ENCODE data around the gene FREY1. TPM values are rescaled to one million over a fixed set of nuclear protein-coding genes. Genes with fewer than 3 reads are reported as not detected.

The FREY1 gene
- total RNA-seq, 1 donor: 1.8 TPM

DNA sequence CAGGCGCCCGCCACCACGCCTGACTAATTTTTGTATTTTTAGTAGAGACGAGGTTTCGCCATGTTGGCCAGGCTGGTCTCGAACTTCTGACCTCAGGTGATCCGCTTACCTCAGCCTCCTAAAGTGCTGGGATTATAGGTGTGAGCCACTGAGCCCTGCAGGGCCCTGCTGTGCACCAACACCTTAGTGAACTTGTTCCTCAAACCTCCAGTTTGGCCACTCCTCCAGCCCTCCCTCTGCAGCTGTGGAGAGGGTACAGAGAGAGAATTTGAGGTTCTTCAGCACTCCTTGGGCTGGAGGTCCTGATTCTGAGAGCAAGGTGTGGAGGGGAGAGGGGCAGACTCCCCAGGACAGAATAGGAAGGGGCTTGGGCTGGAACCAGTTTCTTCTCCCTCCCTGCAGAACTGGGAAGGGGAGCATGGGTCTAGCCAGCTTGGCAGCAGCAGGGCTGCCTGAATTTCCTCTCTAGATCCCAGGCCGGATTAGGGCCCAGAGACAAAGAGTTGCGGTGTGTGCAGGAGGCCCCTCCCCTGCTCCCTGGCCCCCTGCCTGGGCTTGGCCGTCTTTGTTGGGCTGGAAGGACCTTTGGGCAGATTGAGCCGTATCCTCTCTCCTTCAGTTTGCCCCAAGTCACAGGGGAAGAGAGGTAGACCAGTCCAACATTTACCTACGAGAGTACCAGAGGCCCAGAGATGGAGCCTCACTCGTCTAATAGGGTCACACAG, 12.9 kb upstream of the FREY1 start:
- H2AFZ ChIP-seq (ENCODE audit: low read length): no peak overlapping the region
- no peak for TF ChIP-seq CTCF (IDR thresholded peaks at IDR 0.05; ENCODE audit: extremely low read depth, low read depth, low read length)
- H3K4me1 ChIP-seq (ENCODE audit: insufficient read depth, low read length): peaks cover 11% of the 10 kb centered on the region
- H3K36me3 ChIP-seq (ENCODE audit: insufficient read depth, low read length): peaks cover 3% of the 10 kb centered on the region
- peaks cover 7% of the 10 kb centered on the region for H4K20me1 ChIP-seq (ENCODE audit: insufficient read depth, low read length)
- no peak overlapping the region for H3K4me2 ChIP-seq (ENCODE audit: insufficient read depth, low read length)
- H3K27ac ChIP-seq (ENCODE audit: low read depth, low read length): no peak overlapping the region
- DNase-seq (ENCODE audit: insufficient read length, low spot score, missing footprints): peak; percentile 69
- no peak overlapping the region for H3K4me3 ChIP-seq (ENCODE audit: insufficient read depth, low read length)
- H3K27me3 ChIP-seq (ENCODE audit: insufficient read depth, low read length): peaks cover 39% of the 10 kb centered on the region
- H3K79me2 ChIP-seq (ENCODE audit: insufficient read depth, low read length): peaks cover 20% of the 10 kb centered on the region
- no peaks in the 10 kb centered on the region for H3K9me3 ChIP-seq (ENCODE audit: low read depth, low read length)

DNA sequence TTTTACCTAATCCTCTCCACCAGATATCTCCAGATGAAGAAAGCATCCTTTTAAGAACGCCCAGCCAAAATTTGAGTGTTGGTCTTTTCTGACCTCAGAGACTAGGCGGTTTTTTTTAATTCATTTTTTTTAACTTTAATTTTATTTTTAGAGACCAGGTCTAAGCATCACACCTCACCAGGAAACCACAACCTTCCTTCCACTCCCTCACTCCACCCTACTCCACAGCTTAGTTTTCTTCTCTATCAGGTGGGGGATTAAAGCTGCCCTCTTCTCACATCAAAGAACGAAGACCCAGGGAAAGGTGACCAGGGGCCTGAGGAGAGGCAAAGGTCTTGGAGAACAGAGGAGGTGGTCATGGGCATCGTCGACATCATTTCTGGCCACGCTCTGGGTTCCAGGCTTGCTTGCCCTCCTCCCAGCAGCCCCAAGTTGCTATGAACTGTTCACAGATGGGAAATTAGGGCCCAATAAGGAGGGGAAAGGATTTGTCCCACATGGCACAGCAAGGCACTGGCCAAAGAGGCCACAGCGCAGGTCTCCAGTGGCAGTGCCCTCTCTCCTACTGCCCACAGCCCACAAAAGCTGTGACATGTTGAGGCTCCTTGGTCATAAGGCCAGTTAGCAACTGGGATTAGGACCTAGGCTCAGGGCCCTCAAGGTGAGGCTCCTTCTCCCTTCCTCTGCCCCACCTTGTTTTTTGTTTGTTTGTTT, 12.0 kb upstream of the FREY1 start:
- H3K4me3 ChIP-seq (ENCODE audit: insufficient read depth, low read length): peak overlapping the region; percentile 100
- peak overlapping the region; percentile 1 for H2AFZ ChIP-seq (ENCODE audit: low read length)
- H3K9me3 ChIP-seq (ENCODE audit: low read depth, low read length): no peaks in the 10 kb centered on the region

DNA sequence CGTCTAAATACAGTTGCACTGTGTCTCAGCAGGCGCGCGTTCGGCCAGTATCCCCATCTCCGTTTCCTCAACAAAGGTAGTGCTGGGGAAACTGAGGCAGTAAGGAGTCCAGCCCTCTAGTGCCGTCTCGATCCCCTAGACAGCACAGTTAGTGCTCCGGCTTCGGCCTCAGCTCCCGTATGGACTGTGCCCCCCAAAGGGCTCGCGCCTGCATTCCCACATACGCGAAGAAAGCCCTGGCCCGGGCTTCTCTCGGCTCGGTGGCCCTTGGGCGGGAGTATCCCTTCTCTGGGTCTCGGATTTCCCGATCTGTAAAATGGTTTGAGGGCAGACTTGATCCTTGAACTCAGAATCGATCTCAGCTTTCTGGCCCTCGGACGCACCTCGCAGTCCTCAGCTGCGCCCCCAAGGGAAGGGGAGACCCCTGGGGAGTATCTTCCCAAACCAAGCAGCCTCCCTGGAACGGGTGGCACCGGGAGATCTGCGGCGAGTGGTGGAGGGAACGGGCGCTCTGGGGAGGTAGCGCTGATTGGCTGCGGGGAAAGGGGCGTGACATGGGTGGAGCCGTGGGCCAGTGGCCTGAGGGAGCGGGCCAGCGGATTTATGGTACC, 11.4 kb upstream of the FREY1 start:
- peak; percentile 100 for DNase-seq (ENCODE audit: insufficient read length, low spot score, missing footprints)
- Histone ChIP-seq H3K36me3 (ENCODE audit: insufficient read depth, low read length) (peaks cover 13% of the 10 kb centered on the region), H3K79me2 (ENCODE audit: insufficient read depth, low read length) (peaks cover 20% of the 10 kb centered on the region), H3K4me3 (ENCODE audit: insufficient read depth, low read length) (peak overlapping the region; percentile 100), H3K27ac (ENCODE audit: low read depth, low read length) (peak overlapping the region; percentile 84), H4K20me1 (ENCODE audit: insufficient read depth, low read length) (peaks cover 13% of the 10 kb centered on the region), H2AFZ (ENCODE audit: low read length) (peak overlapping the region; percentile 99), H3K4me2 (ENCODE audit: insufficient read depth, low read length) (peak overlapping the region; percentile 98), H3K4me1 (ENCODE audit: insufficient read depth, low read length) (peaks cover 11% of the 10 kb centered on the region), H3K9me3 (ENCODE audit: low read depth, low read length) (no peaks in the 10 kb centered on the region), H3K27me3 (ENCODE audit: insufficient read depth, low read length) (peaks cover 27% of the 10 kb centered on the region)
- TF ChIP-seq CTCF (IDR thresholded peaks at IDR 0.05; ENCODE audit: extremely low read depth, low read depth, low read length): no peak

More for the DNA sequence above, 12.0 kb upstream of the FREY1 start:
- Histone ChIP-seq H3K27ac (ENCODE audit: low read depth, low read length) (no peak overlapping the region), H3K79me2 (ENCODE audit: insufficient read depth, low read length) (peaks cover 20% of the 10 kb centered on the region), H3K4me1 (ENCODE audit: insufficient read depth, low read length) (peaks cover 11% of the 10 kb centered on the region), H3K36me3 (ENCODE audit: insufficient read depth, low read length) (peaks cover 7% of the 10 kb centered on the region), H3K27me3 (ENCODE audit: insufficient read depth, low read length) (peaks cover 31% of the 10 kb centered on the region), H4K20me1 (ENCODE audit: insufficient read depth, low read length) (peaks cover 13% of the 10 kb centered on the region), H3K4me2 (ENCODE audit: insufficient read depth, low read length) (peak overlapping the region; percentile 98)
- no peak for TF ChIP-seq CTCF (IDR thresholded peaks at IDR 0.05; ENCODE audit: extremely low read depth, low read depth, low read length)
- DNase-seq (ENCODE audit: insufficient read length, low spot score, missing footprints): peak; percentile 72

All from osteoblast (primary cell).